CD4-positive, alpha-beta T cell (primary cell): ENCODE data around the gene POTEC. TPM values are rescaled to one million over a fixed set of nuclear protein-coding genes. Genes with fewer than 3 reads are reported as not detected.
"Not testable (repeated sequence)": the region's sequence is repeated elsewhere in the genome, so short reads cannot be mapped to it uniquely, and the experiment has no call there.

Source experiments
- ATAC-seq: fragments of 200-7000 bp; cut with Tn5 transposase; one replicate; pipeline ENCODE4 v1.10.0; 2022; ENCODE audit warnings: mild to moderate bottlenecking; ENCODE audit not compliant: poor library complexity
- CTCF ChIA-PET: fragments of 350-600 bp; sonication (Branson Sonifier 250); formaldehyde crosslinking; loops from one replicate; lab custom pipeline; 2021; ENCODE audit warnings: antibody characterized with exemption, inconsistent platforms; lab: Charles Lee
- POLR2A ChIA-PET: fragments of 350-600 bp; sonication (Branson Sonifier 250); formaldehyde crosslinking; loops from one replicate; lab custom pipeline; 2021; ENCODE audit warnings: antibody characterized with exemption, inconsistent platforms; lab: Charles Lee
- DNase-seq, 14 experiments: peaks; one replicate each; pipeline ENCODE4 v3.0.0-alpha.2; 2013 to 2020; ENCODE audit warnings: mixed read lengths in 2 of 14
- H3K27ac ChIP-seq, 2 donors: one replicate each; pipeline versions ENCODE4 v1.5.1 to v1.7.0; 2013; ENCODE audit warnings: low read length in 2 of 2, low read depth in 1 of 2, mild to moderate bottlenecking in 1 of 2
- H3K27me3 ChIP-seq, 2 experiments: 1 replicate in 1 of 2; 2 replicates in 1 of 2; pipeline versions ENCODE4 v1.6.1 to v1.7.0; 2013; ENCODE audit warnings: low read length in 2 of 2, control low read depth in 1 of 2, mild to moderate bottlenecking in 1 of 2, moderate library complexity in 1 of 2; ENCODE audit not compliant: insufficient read depth in 2 of 2, control insufficient read depth in 1 of 2
- H3K36me3 ChIP-seq: one replicate; pipeline ENCODE4 v1.6.1; 2013; ENCODE audit warnings: low read length, control low read depth; ENCODE audit not compliant: insufficient read depth
- H3K4me1 ChIP-seq: one replicate; pipeline ENCODE4 v1.6.1; 2013; ENCODE audit warnings: low read length, control low read depth; ENCODE audit not compliant: insufficient read depth
- H3K4me3 ChIP-seq: one replicate; pipeline ENCODE4 v1.5.1; 2013; ENCODE audit warnings: mild to moderate bottlenecking, low read length, moderate library complexity
- H3K9me3 ChIP-seq, 2 experiments: 1 replicate in 1 of 2; 2 replicates in 1 of 2; pipeline versions ENCODE4 v1.6.1 to v1.7.0; 2013; ENCODE audit warnings: low read length in 2 of 2, mild to moderate bottlenecking in 2 of 2, control low read depth in 1 of 2, moderate library complexity in 1 of 2; ENCODE audit not compliant: control insufficient read depth in 1 of 2, insufficient read depth in 1 of 2
- H3K27ac Mint-ChIP-seq: one replicate; pipeline ENCODE4 v1.8.0; 2020; ENCODE audit warnings: mixed read lengths
- H3K27me3 Mint-ChIP-seq: one replicate; pipeline ENCODE4 v1.8.0; 2021; ENCODE audit warnings: mixed read lengths
- H3K36me3 Mint-ChIP-seq: one replicate; pipeline ENCODE4 v1.8.0; 2021; ENCODE audit warnings: low read depth, mixed read lengths
- H3K4me1 Mint-ChIP-seq: one replicate; pipeline ENCODE4 v1.8.0; 2021; ENCODE audit warnings: low read depth, mixed read lengths
- H3K4me3 Mint-ChIP-seq: one replicate; pipeline ENCODE4 v1.8.0; 2020; ENCODE audit warnings: mild to moderate bottlenecking, mixed read lengths
- H3K9me3 Mint-ChIP-seq: one replicate; pipeline ENCODE4 v1.8.0; 2020; ENCODE audit warnings: mixed read lengths
- intact Hi-C, 2 experiments: fragments of 100-400 bp; cut with DNase I in 1 of 2; cut with micrococcal nuclease in 1 of 2; formaldehyde crosslinking; loops; one replicate each; pipeline versions ENCODE4 v1.15.1 to v1.9.0; 2023 to 2025; cut with DNase I, micrococcal nuclease
- total RNA-seq, 174 experiments: library from RNA in 2 of 174; stranded (reverse) in 2 of 174; gene quantifications; one replicate each; pipeline ENCODE4 v1.2.3 and lab custom pipeline; 2021 to 2026

The POTEC gene
- total RNA-seq, 2 experiments from 2014 or later: not detected

- H3K9me3 Mint-ChIP-seq, H3K36me3 ChIP-seq, H3K36me3 Mint-ChIP-seq, H3K27ac ChIP-seq, H3K9me3 ChIP-seq, H3K4me1 Mint-ChIP-seq, H3K27ac Mint-ChIP-seq, H3K27me3 Mint-ChIP-seq, H3K4me3 ChIP-seq, H3K4me3 Mint-ChIP-seq, POLR2A ChIA-PET, intact Hi-C loops, H3K27me3 ChIP-seq, ATAC-seq, CTCF ChIA-PET, DNase-seq, H3K4me1 ChIP-seq: not testable (repeated sequence)
Observed at GRCh38 chr18:14474007-14474720, 69.2 kb downstream of the POTEC start.

GRCh38 chr18:14473250-14474006 lies 70.0 kb downstream of the POTEC start:
- CTCF ChIA-PET, H3K36me3 ChIP-seq, H3K4me3 ChIP-seq, H3K27ac Mint-ChIP-seq, H3K27me3 ChIP-seq, POLR2A ChIA-PET, H3K9me3 Mint-ChIP-seq, H3K9me3 ChIP-seq, intact Hi-C loops, H3K4me1 Mint-ChIP-seq, H3K4me3 Mint-ChIP-seq, H3K36me3 Mint-ChIP-seq, ATAC-seq, H3K4me1 ChIP-seq, H3K27ac ChIP-seq, H3K27me3 Mint-ChIP-seq, DNase-seq: not testable (repeated sequence)

- intact Hi-C loops, CTCF ChIA-PET, H3K4me1 ChIP-seq, H3K27ac ChIP-seq, DNase-seq, H3K27me3 ChIP-seq, H3K36me3 ChIP-seq, H3K9me3 ChIP-seq, POLR2A ChIA-PET, H3K27me3 Mint-ChIP-seq, H3K36me3 Mint-ChIP-seq, H3K27ac Mint-ChIP-seq, H3K4me1 Mint-ChIP-seq, H3K4me3 Mint-ChIP-seq, H3K4me3 ChIP-seq, H3K9me3 Mint-ChIP-seq, ATAC-seq: not testable (repeated sequence)
Observed at GRCh38 chr18:14471286-14471685, 72.1 kb downstream of the POTEC start.

- POLR2A ChIA-PET, H3K9me3 ChIP-seq, H3K4me1 ChIP-seq, H3K4me3 ChIP-seq, DNase-seq, H3K36me3 ChIP-seq, intact Hi-C loops, H3K4me1 Mint-ChIP-seq, CTCF ChIA-PET, H3K9me3 Mint-ChIP-seq, H3K27me3 ChIP-seq, H3K27ac ChIP-seq, H3K4me3 Mint-ChIP-seq, H3K36me3 Mint-ChIP-seq, ATAC-seq, H3K27me3 Mint-ChIP-seq, H3K27ac Mint-ChIP-seq: not testable (repeated sequence)
Observed at GRCh38 chr18:14470446-14470845, 73.0 kb downstream of the POTEC start.

- CTCF ChIA-PET, H3K27ac ChIP-seq, H3K9me3 Mint-ChIP-seq, H3K36me3 ChIP-seq, intact Hi-C loops, DNase-seq, H3K27me3 ChIP-seq, H3K4me1 ChIP-seq, H3K36me3 Mint-ChIP-seq, H3K27ac Mint-ChIP-seq, H3K9me3 ChIP-seq, H3K4me1 Mint-ChIP-seq, H3K4me3 ChIP-seq, H3K4me3 Mint-ChIP-seq, ATAC-seq, H3K27me3 Mint-ChIP-seq, POLR2A ChIA-PET: not testable (repeated sequence)
Observed at GRCh38 chr18:14470046-14470445, 73.4 kb downstream of the POTEC start.

GRCh38 chr18:14465989-14466388 lies 77.4 kb downstream of the POTEC start:
- H3K4me3 Mint-ChIP-seq, DNase-seq, intact Hi-C loops, ATAC-seq, H3K4me3 ChIP-seq, H3K27me3 Mint-ChIP-seq, H3K27me3 ChIP-seq, H3K4me1 Mint-ChIP-seq, H3K9me3 ChIP-seq, H3K27ac Mint-ChIP-seq, H3K36me3 Mint-ChIP-seq, H3K9me3 Mint-ChIP-seq, CTCF ChIA-PET, H3K4me1 ChIP-seq, H3K36me3 ChIP-seq, H3K27ac ChIP-seq, POLR2A ChIA-PET: not testable (repeated sequence)
